Gastrocnemius medialis (tissue), 4 donors: Measurements from ENCODE around the gene YWHAH.

Experiments
- CTCF ChIP-seq, 5 experiments: fragments of 450-650 bp in 3 of 5; fragments of 200-600 bp in 2 of 5; sonication (generic) in 2 of 5; IDR thresholded peaks in 4 of 5; conservative IDR thresholded peaks in 1 of 5; 1 replicate in 4 of 5; 2 replicates in 1 of 5; pipeline ENCODE4 v1.5.1; 2016 to 2019; ENCODE audit warnings: antibody characterized with exemption in 5 of 5, mild to moderate bottlenecking in 3 of 5, moderate library complexity in 3 of 5
- POLR2A ChIP-seq, 2 donors: fragments of 450-650 bp; IDR thresholded peaks; one replicate each; pipeline ENCODE4 v1.6.1; 2017; ENCODE audit warnings: antibody characterized with exemption in 2 of 2, mild to moderate bottlenecking in 2 of 2, moderate library complexity in 2 of 2

DNA sequence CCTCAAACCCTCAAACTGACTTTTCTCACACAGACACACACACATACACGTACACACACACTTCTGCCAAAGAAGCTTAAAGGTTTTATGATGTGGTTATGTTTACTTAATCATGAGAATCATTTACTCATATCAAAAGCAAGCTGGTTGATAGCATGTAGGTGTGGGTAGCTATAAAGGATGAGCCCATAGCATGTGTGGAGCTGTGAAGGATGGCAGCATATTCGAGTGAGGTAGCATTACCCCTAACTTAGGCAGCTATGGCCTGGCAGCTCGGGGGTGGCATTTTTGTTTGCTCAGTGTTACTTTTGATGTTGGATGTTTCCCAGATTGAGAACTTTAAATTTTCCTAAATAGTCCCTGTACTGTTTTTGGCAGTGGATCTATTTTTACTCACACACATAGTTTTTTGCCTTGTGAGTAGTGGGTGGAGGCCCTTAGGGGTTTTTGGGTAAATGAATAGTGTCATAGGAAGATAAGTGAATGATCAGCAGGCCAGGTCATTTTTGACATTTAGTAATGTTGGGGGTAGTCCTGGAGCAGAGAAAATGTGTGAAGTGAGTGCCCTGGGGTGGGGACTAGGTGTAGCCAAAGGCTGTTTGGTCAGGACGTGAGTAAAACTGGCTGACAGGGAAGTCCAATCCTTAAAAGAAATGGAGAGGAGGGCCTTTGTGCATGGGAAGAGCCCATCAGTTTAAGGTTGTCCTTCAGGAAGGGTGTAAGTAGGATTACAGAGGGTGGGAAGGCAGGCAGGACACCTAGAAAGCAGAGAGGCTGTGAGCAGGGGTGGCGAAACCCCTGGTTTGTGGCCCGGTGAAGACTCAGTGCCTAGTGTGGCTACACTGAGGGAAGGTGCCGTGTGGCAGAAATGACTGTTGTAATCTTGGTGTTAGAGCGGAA, 7.1 kb downstream of the YWHAH start:
- TF ChIP-seq CTCF (IDR thresholded peaks at IDR 0.05 in 4 of 5, conservative IDR thresholded peaks at IDR 0.05 in 1 of 5) (no peak), POLR2A (IDR thresholded peaks at IDR 0.05) (no peak)
